ENCODE results near the gene ANKRD40. TPM values are rescaled to one million over a fixed set of nuclear protein-coding genes. Genes with fewer than 3 reads are reported as not detected.
A peak's percentile ranks its signal among the peaks of the same experiment; 100 is the strongest.

ANKRD40 gene
- total and polyA plus RNA-seq, 9 of the 15 experiments (the other 6 are each of a cell fraction or from before 2014, with no cell fraction given), result 9.0 to 28.9 (median 27.7) TPM

- TF ChIP-seq REST (IDR thresholded peaks at IDR 0.05; ENCODE audit: borderline replicate concordance) (no peak), REST (CRISPR knock-in tag; IDR thresholded peaks at IDR 0.05; ENCODE audit: low read depth) (no peak), TSHZ1 (CRISPR knock-in tag; IDR thresholded peaks at IDR 0.05) (no peak), FOXP1 (CRISPR knock-in tag; IDR thresholded peaks at IDR 0.05) (no peak), ZBTB2 (IDR thresholded peaks at IDR 0.05) (no peak), ZBTB8A (IDR thresholded peaks at IDR 0.05; ENCODE audit: partially characterized antibody) (no peak), ZNF134 (CRISPR knock-in tag; conservative IDR thresholded peaks at IDR 0.05) (no peak), SMARCA4 (IDR thresholded peaks at IDR 0.05) (peak; percentile 51; the same call in 1 of the 2 replicates), PKNOX1 (IDR thresholded peaks at IDR 0.05) (peak; percentile 50), ZKSCAN8 (CRISPR knock-in tag; IDR thresholded peaks at IDR 0.05) (no peak), ZNF699 (CRISPR knock-in tag; IDR thresholded peaks at IDR 0.05; ENCODE audit: insufficient replicate concordance) (no peak), PRMT5 (CRISPR knock-in tag; IDR thresholded peaks at IDR 0.05) (no peak), MED1 (CRISPR knock-in tag; IDR thresholded peaks at IDR 0.05; ENCODE audit: borderline replicate concordance) (no peak), ELF4 (CRISPR knock-in tag; IDR thresholded peaks at IDR 0.05) (no peak), CBFA2T2 (conservative IDR thresholded peaks at IDR 0.05) (peak; percentile 73)
These were observed 42.8 kb downstream of the ANKRD40 start (continued) for GRCh38 chr17:50664788-50665458.
